HS-27A (cell line): ENCODE measurements around the gene CRELD2.
"Not testable (repeated sequence)": the region's sequence is repeated elsewhere in the genome, so short reads cannot be mapped to it uniquely, and the experiment has no call there.

ENCODE experiments used
- DNase-seq: peaks from one replicate; pipeline ENCODE4 v3.0.0-alpha.2; 2012; ENCODE audit warnings: low read depth, missing footprints

The CRELD2 gene

DNA sequence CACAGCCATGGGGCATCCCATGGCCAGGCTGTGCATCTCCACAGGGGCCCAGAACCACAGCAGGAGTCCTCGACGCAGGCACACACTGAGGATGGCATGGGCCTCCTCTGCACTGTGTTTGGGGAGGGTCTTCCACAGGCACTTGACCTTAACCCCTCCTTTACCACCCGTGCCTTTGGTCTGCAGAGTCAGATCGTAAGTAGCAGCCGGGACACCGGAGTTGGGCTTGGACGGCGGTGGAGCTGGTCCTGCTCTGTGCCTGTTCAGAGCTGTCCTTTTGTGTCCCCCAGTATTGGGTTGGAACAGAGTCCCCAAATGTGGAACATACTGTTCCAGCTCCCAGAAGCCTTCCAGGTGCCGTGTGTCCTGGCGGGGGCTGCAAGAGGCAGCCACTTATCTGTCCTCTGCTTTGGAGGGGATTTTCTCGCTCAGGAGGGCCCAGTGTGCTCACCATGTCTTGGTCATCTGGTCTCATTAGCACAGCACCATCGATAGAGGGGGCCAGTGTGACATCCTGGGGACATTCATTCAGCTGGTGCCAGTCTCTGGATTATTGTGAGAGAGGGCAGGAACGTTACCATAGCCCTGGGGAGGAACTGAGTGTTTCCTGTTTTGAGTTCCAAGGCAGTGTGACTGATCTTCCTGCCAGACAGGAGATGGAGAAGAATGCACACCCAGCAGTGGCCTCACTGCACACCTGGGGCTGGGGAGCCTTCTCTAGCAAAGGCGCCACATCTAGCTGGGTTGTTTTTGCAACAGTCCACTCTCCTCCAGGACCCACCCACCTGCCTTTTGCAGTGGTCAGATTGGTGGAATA is 12.4 kb downstream of the CRELD2 start:
- peak; percentile 59 for DNase-seq

DNA sequence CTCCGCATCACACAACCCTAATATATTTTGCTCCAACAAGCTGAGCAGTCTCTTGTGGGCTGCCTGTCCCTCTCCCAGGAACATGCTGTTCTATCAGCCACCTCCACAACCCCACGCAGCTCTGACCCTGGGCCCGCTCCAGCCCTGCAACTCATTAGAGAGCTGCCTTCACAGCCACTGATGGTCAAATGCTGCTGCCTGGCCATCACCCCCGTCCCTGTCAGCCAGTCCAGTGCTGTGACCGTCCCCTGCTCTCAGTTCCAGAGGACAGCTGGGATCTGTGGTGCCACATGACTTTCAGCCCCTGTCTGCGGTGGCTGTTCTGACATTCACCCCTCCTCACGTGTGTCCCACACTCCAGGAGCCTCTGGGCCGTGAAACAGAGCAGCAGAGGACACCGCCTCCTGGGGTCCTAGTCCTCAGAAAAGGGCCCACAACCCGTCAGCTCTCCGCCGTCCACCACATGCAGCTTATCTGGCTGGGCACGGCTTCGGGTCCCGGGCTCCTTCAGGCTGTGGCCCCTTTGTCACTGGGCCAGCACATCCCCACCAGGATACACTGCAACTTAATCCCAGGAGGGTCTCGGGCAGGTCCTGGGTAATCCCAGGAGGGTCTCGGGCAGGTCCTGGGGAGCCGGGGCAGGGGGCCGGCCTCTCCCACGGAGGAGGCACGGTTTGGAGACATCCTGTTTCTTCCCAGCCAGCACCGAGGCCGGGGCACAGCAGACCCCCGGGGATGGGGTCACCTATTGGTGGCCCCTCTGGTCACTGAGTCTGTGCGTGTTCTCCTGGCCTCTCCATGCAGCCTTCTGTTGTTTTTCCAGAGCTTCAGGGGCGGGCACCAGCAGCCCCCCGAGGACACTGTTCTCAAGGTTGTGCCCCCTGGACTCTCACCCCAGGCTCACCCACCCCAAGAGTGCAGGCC is 15.1 kb downstream of the CRELD2 start:
- DNase-seq = no peak

- DNase-seq = no peak
These were observed 15.9 kb downstream of the CRELD2 start for GRCh38 chr22:49934160-49934890.

DNA sequence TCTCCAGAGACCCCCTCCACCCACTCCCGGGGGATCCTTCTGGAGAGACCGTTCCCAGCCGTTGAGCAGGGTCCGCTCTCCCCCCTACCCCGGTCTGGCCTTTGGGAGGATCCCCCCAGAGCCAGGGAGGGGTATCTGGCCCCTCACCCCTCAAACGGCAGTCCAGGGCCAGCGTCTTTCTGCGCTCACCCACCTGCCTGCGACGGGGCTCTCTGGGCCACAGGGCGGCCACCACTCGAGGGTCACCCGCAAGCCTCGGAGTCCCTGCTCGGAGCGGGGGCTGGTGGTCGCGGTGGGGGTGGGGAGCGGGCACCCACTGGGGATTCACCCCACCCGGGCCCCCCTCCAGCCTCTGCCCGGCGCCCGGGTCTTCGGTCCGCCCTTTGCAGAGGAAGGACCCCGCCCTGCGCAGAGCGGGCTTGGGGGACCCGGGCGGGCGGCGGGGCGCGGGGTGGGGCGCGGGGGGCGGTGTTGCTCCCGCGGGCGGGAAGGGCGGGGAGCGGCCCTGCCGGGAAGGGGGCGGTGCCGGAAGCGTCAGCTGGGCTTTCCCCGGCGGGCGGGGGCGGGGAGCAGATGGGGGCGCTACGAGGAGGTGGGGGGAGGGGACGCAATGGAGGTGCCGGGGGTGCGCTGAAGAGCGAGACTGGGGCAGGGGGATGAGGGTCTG is 16.6 kb downstream of the CRELD2 start:
- no peak for DNase-seq

DNA sequence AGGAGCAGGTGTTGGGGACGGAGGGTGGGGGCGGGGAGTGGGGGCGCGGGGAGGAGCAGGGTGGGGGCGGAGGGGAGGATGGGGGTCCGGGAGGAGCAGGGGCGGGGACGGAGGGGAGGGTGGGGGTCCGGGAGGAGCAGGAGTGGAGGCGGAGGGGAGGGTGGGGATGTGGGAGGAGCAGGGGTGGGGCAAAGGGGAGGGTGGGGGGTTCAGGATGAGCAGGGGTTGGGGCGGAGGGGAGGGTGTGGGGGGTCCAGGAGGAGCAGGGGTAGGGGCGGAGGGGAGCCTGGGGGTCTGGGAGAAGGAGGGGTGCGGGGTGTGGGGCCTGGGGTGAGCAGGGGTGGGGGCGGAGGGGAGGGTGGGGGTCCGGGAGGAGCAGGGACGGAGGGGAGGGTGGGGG is 17.1 kb downstream of the CRELD2 start:
- no peak for DNase-seq

DNA sequence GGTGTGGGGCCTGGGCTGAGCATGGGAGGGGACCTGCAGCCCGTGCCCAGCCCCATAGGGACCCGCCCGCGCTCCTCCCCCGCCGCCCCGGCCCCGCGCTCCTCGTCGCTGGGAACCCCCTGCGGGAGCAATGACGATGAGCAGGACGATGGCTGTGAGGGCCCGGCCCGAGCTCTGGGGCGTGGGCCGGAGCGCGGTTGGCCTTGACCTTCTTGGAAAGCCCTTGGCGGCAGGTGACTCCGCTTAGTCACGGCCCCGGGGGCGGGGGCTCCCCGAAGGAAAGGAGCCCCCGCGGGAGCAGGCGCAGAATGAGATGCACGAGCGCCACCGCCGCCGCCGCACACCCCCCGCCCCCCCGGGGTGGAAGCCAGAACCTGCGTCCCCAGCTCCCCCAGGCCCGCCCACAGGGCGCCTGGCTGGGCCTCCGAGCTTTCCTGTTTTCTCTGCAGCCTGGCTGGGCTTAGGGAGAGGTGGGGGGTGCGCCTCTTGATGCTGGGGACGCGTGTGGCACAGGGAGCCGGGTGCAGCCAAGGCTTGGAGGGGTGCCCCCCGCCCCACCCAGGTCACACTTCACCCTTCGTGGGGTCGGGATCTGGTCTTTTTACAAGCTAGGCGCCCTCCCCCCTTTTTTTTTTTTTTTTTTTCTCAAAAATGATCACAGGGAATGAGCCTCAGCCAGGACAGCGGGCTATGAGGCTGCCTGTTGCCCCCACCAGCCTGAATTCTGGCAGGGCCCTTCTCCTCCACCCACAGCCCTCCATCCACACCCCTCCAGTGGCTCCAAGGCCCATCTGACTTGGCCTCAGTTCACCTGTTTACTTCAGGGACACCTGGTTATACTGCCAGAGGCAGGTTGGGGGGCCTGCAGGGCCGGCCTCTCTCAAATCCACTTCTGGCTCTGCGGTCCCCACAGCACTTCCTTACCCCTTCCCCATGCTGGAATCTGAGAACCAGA is 17.9 kb downstream of the CRELD2 start:
- peak; percentile 59 for DNase-seq

DNA sequence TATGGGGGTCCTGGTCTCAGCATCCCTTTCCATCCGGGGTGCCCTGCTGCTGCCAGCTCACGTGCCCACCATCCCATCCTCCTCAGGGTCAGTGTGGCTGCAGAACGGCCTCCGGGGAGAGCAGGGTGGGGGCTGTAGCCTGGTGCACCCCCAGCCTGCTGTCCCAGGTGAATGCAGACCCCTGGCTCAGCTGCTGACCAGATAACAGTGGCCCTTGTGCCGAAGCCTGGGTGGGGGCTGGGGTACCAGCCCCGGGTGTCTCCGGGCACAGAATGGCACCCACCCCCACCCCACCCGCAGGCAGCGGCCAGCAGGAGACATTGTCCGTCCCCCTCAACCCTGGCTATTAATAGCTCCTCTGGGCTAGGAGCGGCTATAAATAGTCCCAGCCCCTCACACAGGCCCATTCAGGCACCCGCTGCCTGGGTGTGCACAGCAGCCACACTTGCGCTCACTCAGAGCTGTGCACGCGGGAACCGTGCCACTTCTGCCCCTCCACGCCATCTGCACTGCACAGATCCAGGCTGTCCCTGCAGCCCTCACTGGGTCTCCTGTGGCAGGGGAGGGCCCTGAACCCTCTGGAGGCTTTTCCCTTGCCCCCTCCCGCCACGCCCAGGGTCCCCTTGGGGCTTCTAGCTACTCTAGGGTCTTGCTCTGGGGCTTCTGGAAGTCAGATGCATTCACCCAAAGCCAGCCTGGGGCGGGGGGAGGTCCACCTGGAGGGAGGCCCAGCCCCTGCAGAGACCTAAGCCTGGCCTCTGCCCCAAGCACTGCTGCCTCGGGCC is 18.7 kb downstream of the CRELD2 start:
- DNase-seq = no peak

- no peak for DNase-seq
These were observed 19.5 kb downstream of the CRELD2 start for GRCh38 chr22:49937758-49938564.

- DNase-seq = no peak
These were observed 20.2 kb downstream of the CRELD2 start for GRCh38 chr22:49938565-49939136.

GRCh38 chr22:49941507-49942316 is 23.3 kb downstream of the CRELD2 start:
- DNase-seq = no peak

DNA sequence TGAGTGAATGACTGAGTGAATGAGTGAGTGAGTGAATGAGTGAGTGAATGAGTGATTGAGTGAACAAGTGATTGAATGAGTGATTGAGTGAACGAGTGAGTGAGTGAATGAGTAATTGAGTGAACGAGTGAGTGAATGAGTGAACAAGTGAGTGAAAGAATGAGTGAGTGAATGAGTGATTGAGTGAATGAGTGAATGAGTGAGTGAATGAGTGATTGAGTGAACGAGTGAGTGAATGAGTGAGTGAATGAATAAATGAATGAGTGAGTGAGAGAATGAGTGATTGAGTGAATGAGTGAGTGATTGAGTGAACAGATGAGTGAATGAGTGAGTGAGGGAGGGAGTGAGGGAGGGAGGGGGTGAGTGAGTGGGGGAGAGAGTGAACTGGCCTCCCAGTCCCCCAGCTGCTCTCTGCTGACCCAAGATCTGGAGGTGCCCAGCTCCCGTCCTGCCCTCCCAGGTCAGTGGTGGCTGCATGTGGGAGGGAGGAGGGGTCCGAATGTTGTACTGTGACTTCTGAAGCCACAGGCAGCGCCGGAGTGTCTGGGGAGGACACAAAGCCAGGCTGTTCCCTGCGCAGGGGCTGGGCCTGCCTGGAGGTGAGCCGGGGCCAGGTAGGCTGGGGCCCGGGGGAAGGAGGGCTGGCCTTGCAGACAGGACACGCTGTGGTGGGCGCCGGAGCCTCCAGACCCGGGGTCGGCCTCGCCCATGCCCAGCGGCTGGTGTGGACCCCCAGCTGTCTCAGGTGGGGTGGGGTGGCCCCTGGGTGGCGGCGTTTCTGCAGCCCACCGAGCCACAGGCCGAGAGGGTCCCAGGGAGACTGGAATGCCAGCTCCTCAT is 24.4 kb downstream of the CRELD2 start:
- DNase-seq = no peak

GRCh38 chr22:49943405-49943765 is 25.0 kb downstream of the CRELD2 start:
- DNase-seq = no peak

- no peak for DNase-seq
These were observed 25.5 kb downstream of the CRELD2 start for GRCh38 chr22:49943771-49944398.

GRCh38 chr22:49944399-49944891 is 26.0 kb downstream of the CRELD2 start:
- DNase-seq = no peak

GRCh38 chr22:49945042-49945794 is 26.8 kb downstream of the CRELD2 start:
- not testable (repeated sequence) for DNase-seq
